IPS DF 19.7 (cell line): ENCODE results near the gene TP63.
A peak's percentile ranks its signal among the peaks of the same experiment; 100 is the strongest.

Experiments
- DNase-seq: peaks from one replicate; pipeline ENCODE4 v3.0.0-alpha.2; 2013; ENCODE audit warnings: low read depth, low spot score

TP63 gene

DNA sequence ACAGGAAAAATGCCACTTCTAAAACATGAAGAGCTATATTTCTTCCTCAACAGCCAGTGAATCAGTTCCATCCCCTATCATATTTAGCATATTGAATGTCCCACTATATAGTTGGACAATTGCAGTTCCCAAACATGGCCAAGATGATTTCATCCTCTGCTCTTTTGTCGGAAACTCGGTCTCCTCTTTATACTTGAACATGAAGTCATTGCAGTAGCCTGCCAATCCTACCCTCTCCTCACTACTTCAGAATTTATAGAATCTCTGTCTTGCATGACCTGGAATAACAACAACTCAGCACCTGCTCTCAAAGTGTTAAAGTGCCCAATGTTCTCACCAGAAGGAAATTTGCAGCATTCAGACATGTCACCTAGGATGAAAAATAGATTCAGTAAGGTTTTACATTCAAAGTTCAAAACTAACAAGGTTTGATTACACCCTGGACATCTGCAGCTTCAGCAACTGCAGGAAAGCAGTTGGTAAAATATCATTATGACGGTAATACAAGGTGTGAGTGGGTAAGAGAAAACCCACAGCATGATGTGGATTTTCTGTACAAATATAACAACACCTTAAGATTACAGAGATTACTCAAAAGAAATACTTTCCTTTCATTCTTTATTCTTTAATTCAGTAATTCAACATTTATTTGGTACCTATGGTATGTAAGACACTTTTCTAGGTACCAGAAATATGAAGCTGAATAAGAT lies 52.5 kb downstream of the TP63 start:
- DNase-seq: no peak

DNA sequence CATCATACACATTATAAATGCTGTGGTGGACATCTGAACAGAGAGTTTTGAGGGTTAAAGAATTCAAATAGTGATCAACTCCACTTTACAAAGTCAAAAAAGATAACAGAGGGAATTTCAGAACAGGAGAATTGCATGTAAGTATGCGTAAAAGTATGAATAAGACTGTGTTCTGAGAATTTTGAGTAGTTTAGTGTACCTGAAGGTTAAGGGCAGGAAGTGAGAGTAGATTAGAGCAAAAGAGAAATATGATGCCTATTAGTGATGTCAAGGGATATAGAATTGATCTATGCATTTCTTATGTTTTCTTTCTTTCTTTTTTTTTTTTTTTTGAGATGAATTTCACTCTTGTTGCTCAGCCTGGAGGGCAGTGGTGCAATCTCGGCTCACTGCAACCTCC lies 53.1 kb downstream of the TP63 start:
- DNase-seq: no peak

DNA sequence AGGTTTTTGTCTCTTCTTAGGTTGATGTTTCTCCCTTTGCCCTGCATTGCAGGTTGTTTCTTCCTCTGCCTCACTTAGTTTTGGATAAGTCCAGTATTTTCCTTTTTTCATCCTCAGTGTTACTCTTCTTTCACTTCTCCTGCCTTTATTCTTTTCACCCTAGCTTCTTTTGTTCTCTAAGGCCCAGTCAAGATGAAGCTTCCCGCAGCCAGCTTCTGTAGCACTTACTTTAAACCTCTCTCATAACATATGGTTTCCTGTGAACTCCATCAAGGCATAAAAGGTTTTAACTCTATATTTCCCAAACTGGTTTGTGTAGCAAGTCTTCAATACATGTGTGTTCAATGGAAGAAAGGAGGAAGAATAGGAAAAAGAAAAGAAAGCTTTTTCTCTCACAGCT lies 54.1 kb downstream of the TP63 start:
- no peak for DNase-seq

DNA sequence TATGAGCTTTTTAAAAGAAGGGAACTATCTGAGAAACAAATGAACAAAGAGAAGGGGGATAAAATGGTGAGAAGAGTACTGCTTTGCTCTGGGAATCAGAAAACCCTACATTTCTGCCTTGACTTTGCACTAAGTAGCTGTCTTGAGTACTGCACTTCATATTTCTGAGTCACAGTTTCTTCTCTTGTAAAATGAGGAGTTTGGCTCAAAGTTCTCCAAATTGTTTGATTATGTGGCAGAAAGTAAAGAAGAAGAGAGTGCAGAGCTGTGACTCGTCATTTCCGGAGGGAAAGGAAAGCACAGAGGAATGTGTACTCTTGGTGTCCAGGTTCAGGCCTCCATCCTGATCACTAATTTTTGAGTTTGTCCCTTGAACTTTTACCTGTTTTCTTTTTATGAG lies 54.7 kb downstream of the TP63 start:
- DNase-seq: no peak

DNA sequence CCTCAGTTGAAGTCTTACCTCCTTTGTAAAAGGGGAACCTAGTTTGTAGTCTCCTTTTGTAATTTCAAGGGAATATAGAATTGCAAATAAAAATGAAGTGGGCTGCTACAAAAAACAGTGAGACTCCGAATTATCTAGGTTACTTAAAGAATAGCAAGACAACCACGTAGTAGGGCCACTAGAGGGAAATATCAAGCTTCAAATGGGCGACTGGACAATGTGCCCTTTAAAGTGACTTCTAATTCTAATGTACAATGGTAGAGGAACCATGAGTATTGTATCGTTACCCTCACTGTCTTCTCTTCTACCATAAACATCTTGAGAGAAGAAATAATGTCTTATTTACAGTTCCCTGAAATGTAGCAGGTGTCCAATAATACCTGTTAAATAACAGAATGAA lies 56.3 kb downstream of the TP63 start:
- DNase-seq: no peak

DNA sequence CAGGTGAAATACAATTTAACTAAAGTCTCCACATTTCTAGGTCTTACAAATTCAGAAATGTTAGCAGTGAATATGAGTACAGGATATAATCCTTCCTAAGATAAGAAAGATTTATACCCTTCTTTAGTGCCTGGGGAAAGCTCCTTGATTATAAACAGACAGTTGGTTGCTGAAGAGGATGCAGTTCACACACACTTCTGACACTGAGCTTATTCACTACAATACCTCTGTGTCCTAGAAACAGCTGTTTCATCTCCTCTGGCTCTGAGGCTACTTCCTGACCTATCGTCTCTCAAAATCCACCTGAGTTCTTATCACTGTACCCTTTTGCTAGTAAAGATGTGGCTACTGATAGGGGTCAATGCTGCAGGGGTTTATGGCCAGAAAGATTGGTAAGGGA lies 57.1 kb downstream of the TP63 start:
- DNase-seq: no peak

DNA sequence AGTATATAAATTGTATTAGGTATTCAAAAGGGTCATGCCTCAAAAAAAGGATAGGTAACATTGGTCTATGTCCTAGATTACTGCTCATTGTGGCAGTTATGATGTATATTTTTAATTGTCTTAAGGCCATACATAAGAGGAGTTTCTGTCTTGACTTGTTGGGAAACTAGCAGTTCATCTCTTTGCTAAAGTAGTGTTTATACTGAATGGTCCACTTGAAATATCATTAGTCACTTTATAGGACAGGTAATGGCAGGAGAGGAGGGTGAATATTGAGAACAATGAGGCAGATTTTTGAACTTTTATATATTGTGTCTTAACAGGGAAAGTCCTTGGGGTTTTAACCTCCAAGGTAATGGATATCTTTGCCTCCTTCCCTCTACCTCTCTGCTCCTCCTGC lies 58.4 kb downstream of the TP63 start:
- no peak for DNase-seq

DNA sequence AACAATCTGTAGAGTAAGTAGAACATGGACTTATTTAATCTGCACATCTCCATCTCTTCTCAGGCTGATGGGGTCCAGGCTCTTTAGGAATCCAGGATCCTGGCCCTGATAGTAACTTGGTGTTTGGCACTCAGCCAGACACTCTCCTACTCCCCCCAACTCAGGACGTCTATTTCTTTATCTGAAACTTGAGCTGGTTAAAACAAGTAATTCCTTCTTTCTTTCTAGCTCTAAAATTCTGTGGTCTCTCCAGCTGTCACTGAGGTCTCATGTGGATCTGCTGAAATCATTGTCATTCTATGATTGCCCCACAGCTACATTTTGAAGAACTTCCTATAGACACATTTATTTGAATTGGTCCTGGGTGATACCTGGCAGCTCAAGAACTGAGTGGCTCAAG lies 59.0 kb downstream of the TP63 start:
- no peak for DNase-seq

DNA sequence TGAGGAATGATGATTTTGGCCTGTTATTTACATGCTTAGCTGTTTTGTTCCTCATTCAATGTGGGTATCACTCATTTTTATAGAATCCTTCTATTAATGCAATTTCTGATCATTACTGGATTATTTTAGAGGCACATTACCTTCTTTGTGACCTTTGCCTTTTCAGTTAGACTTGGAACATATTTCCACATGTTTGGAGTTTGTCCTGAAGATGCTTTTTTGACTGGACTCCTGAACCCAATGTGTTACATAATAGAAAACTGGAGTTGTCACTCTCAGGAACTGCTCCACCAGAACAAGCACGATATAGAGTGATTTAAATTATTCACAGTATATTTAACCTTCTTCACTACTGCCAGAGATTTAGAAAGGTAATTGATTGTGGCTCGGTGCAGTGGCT lies 59.5 kb downstream of the TP63 start:
- no peak for DNase-seq

DNA sequence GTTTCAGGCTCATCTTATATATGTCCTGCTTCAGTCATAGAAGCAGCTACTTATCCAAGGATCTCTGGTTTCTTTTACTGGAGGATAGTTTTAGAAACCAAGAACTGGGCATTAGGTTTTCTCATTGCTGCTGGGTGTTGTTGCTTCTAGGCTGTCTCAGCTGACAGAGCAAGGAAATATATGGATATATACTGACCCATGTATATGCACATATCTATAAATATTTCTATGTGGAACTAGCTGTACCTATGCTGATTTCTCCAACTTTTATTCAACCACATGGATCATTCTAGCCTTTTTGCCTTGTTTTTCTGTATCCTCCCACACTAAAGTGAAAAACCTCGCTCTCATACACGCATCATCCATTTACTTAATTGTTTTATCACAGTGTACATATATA lies 64.2 kb downstream of the TP63 start:
- DNase-seq: no peak

DNA sequence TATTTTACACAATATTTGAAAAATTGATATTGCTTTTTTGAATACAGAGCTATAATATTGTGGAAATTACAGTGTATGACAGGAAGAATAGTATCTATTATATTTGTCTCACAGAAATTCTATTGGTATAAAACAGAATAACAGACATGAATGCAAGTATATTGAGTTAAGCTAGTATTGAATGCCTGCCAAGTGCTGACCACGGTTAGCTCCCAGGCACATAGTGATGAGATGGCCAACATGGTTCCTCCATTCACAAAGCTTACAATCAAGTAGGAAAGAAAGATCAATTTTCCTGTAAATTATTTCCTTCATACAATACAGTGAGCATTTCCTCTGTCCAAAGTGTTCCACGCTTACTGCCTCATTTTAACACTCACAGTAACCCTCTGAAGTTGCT lies 67.6 kb downstream of the TP63 start:
- DNase-seq: no peak

DNA sequence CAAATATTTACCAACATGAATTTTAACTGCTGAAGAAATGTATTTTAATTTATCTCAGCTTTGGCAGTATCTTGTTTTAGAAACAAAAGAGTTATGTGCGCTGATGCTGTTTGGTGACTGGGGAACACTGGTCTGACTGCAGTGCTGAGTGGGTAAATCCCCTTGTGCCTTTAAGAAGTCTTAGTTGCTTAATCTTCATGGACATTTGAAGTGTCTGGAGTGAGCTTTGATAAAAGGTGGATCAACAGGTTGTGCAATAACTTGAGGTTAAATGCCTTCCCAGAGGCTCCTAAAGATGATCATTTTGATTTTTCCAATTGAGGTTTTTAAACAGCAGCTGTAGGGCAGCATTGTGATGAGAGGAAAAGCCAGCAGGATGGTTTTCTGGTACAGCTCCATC lies 68.7 kb downstream of the TP63 start:
- DNase-seq: no peak

DNA sequence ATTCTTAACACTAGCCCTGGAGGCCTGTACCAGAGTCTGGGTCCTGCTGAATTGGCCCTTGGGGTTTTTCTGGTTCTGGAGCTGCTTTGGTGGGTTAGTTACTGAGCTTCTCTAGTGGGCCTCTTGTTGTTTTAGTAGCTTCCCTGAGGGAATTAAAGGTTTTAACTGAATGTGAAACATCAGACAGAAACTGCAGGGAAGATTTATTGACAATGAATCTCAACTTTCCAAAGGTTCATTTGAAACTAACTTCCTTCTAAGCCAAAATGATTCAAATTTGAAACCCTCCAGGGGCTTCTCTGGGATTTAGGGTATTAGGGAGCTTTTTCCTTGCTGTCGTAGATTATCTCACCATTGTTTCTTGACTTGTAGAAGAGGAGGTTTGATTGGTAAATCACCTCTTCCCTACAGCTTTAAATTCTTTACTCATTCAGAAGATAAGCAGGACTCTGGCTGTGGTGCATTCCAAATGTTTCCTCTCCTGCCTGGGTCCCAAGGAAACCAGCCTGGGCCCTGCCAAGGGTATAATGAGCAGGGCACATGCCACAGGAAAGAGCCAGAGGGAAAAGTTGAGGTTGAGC lies 71.0 kb downstream of the TP63 start:
- no peak for DNase-seq

DNA sequence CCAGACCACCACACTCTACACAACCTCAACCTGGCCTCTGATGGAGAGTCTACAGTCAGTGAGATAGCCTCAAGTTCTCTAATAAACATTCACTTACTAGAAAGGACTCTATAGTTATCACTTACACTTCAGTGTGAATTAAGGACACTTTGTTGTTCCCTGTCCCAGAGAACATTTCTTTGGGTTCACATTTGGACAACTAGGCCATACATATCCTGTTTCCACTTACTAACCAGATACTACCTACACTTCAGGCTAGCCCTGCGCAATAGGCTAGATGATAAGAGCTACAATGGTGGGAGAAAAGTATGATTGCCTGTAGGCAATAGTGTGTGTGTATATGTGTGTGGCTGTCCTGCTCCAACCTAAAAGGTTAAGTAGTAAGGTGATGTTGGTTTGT lies 72.7 kb downstream of the TP63 start:
- DNase-seq: no peak

DNA sequence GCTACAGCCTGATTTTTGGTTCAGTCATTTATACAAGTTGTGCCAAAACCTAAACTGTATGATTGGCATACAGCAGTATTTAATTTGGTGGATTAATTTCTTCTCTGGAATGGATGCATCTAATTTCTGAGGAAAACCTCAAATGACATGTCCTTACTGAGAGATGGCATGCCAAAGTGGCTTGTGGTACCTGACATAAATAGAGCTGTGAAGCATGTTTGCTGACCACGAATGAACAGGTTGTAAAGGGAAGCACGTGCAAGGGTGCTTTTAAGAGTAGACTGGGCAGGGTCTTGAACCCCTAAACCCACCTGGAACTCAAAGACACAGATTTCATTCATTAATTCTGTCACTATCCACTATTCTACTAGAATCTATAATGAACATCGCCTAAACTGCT lies 77.2 kb downstream of the TP63 start:
- no peak for DNase-seq

DNA sequence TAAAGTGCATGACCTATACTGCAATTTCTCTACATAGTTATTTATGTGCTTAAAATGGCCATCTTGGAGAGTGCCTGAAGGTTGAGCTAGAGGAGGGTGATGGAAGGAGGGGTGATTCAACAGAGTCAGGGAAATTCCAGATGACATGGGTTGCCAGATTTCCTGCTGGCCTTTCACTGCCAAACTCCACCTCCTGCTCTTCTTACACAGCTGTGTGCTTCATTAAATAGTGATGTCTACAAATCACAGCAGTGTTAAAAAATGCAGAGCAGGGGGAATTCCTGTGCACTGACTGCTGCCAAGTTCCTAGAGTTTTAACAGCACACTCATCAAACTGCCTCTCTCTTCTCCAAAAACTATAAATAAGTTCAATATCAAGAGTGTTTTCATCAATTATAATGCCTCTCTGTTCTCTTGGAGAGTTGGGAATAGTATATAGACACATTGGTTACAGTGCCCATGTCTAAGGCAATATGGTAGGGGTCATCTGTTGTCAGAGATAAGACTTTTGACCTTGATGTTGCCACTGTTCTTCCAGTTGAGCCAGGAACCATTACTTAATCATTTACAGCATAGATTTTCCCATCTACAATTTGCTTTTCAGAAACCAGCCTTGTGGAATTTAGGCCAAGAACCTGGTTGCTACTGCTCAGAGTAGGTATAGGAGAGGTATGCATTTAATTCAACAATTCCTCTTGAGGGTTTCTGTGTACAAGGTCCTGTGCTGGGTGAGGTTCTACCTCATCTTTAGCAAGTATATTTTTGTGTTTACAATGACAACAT lies 79.6 kb downstream of the TP63 start:
- peak; percentile 15 for DNase-seq

DNA sequence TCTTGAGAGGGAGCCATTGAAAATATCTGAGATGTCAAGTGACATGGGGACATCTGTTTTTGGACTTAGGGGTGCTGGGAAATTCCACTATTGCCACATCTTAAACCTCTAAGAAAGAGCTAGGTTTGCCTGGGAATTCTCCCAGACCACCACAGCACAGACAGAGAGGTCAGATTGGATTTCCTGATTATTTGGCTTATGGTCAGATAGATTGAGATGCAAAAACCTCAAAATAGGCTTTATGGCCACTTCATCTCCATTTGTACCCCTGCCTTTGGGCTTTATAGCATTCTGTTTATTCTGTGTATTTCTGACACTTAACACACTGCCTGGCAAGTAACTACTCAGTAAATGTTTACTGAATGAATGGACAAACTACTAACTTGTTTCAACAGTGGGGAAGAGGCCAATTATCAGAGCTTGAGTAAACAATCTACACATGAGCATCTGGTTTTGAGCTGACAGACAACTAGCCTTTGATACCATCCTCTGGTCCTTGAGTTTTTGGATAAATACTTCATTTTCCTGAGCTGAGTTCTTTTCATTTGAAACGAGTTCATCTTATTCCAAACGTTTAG lies 81.8 kb downstream of the TP63 start:
- no peak for DNase-seq

DNA sequence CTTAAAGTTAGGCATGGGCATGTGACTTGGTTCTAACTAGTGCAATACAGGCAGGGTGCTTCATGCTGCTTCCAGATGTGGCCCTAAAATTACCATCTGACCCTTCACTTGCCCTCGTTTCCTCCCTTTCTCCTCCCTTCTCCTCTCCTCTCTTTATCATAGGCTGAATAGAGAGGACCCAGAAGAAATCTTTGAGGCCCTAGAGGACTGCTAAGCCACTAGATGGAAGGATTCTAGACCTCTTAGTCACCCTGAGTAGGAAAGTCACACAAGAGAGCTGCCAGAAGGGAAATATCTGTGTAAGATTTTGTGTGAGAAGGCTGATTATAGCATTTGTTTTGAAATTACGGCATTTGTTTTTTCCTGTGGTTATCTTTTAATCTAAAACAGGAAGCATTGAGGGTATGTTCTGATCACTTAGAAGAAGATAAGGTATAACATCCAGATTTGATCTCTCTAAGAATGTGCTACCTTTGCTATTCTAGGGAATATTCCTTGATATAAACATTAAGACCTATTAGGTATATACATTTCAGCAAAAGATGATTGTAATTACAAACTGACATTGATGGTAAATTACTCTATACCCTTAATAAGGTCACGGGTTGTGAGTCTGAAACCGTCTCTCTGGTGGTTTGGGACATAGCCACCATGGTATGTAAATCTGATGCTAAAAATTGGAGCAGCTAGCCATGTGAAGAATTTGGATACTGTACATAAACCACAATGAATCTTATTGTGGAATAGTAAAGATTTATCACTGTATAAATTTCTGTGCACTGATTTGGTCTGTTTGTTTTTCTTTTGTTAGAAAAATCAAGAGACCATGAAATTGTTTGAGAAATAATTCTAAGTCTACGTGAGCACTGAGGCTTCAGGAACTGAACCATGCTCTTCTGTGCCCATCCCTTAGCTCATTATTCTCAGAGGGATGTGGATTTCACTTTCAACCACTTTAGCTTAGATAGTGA lies 84.1 kb downstream of the TP63 start:
- no peak for DNase-seq

DNA sequence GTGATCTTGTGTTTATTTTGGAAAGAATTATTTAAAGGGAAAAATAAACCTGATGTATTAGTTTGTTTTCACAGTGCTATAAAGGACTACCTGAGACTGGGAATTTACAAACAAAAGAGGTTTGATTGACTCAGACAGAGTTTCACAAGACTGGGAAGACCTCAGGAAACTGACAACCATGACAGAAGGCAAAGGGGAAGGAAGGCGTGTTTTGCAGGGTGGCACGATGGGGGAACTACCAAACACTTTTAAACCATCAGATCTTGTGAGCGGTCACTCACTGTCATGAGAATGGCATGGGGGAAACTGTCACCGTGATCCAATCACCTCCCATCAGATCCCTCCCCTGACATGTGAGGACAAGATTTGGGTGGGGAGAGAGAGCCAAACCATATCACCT lies 87.0 kb downstream of the TP63 start:
- DNase-seq: no peak

DNA sequence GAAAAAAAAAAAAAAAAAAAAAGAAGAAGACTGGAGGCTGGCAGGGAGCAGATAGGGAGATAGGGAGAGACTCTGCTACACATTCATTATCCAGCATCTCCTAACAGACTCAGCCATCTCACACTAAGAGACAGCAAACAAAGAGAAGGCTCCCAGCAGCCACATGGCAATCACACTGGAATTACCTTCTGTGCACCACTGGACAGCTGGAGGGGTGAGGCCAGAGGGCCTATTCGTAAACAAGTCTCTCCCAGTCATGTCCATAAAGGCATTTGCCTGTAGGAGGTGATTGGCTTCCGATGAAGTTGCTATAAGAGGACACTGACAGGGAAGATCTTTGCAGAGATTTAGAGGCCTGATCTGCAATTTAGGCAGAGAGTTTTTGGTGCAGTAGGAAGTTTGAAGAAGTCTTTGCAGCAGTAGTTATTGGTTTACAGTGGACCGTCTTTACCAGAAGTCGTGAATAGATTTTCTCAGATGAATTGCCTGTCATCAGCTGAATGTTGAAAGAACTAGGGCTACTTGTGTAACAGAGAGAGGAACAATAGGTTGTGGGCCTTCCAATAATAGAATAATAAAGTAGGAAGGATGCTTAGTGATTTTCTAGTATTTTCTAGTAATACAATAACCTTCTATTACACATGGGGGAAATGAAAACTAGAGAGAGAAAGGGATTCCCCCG lies 89.7 kb downstream of the TP63 start:
- DNase-seq: no peak
